ENCODE measurements around the gene ATG16L1.

- no peak for TF ChIP-seq EZH2 (IDR thresholded peaks at IDR 0.05; ENCODE audit: low read length)
- no peak for TF ChIP-seq CTCF (optimal IDR thresholded peaks at IDR 0.05 in 1 of 3, IDR thresholded peaks at IDR 0.05 in 1 of 3, conservative IDR thresholded peaks at IDR 0.05 in 1 of 3; ENCODE audit: extremely low read depth in 1 of 3, insufficient read depth in 2 of 3, low read length in 3 of 3)
Observed at GRCh38 chr2:233280114-233280693, 28.7 kb downstream of the ATG16L1 start.

All from keratinocyte (primary cell).